WERI-Rb-1 (cell line): Measurements from ENCODE around the gene RPL19.

Experiments
- DNase-seq: peaks from one replicate; pipeline ENCODE4 v3.0.0-alpha.2; 2020
- H3K27ac ChIP-seq: fragments of 250-450 bp; sonication (Bioruptor Pico); 2 replicates; pipeline ENCODE4 v1.5.1; 2020; ENCODE audit warnings: mild to moderate bottlenecking, moderate library complexity
- H3K27me3 ChIP-seq: fragments of 250-450 bp; sonication (Bioruptor Pico); 2 replicates; pipeline ENCODE4 v1.5.1; 2021; ENCODE audit warnings: mild to moderate bottlenecking, low read depth, moderate library complexity; ENCODE audit not compliant: insufficient read depth, severe bottlenecking
- H3K36me3 ChIP-seq: fragments of 250-450 bp; sonication (Bioruptor Pico); 2 replicates; pipeline ENCODE4 v1.5.1; 2020; ENCODE audit warnings: mild to moderate bottlenecking, moderate library complexity
- H3K4me3 ChIP-seq: 2 replicates; pipeline ENCODE4 v1.5.1; 2011; ENCODE audit warnings: low read depth, mild to moderate bottlenecking, control low read depth, low read length
- H3K9me3 ChIP-seq: fragments of 250-450 bp; sonication (Bioruptor Pico); 2 replicates; pipeline ENCODE4 v1.5.1; 2021; ENCODE audit warnings: mild to moderate bottlenecking, moderate library complexity; ENCODE audit not compliant: severe bottlenecking
- CTCF ChIP-seq: IDR thresholded peaks from 2 replicates; pipeline ENCODE4 v1.5.1; 2011; ENCODE audit warnings: low read depth, mild to moderate bottlenecking, control low read depth, inconsistent platforms, low read length

The RPL19 gene

GRCh38 chr17:39204245-39204644 is 4.2 kb downstream of the RPL19 start:
- H3K4me3 ChIP-seq = no peak overlapping the region
- no peak overlapping the region for H3K27ac ChIP-seq
- H3K36me3 ChIP-seq = peaks cover 43% of the 10 kb centered on the region
- no peaks in the 10 kb centered on the region for H3K27me3 ChIP-seq
- no peak for DNase-seq
- TF ChIP-seq CTCF = no peak
- H3K9me3 ChIP-seq = no peaks in the 10 kb centered on the region

- Histone ChIP-seq H3K9me3 (no peaks in the 10 kb centered on the region), H3K27ac (no peak overlapping the region), H3K36me3 (peaks cover 43% of the 10 kb centered on the region), H3K27me3 (no peaks in the 10 kb centered on the region), H3K4me3 (no peak overlapping the region)
- no peak for DNase-seq
- TF ChIP-seq CTCF = no peak
Observed at GRCh38 chr17:39205112-39205526, 5.0 kb downstream of the RPL19 start.

- Histone ChIP-seq H3K27me3 (no peaks in the 10 kb centered on the region), H3K4me3 (no peak overlapping the region), H3K9me3 (no peaks in the 10 kb centered on the region), H3K36me3 (peaks cover 21% of the 10 kb centered on the region), H3K27ac (no peak overlapping the region)
- TF ChIP-seq CTCF = no peak
- no peak for DNase-seq
Observed at GRCh38 chr17:39208136-39208535, 8.1 kb downstream of the RPL19 start.

GRCh38 chr17:39208893-39209292 is 8.8 kb downstream of the RPL19 start:
- Histone ChIP-seq H3K36me3 (peaks cover 13% of the 10 kb centered on the region), H3K27me3 (no peaks in the 10 kb centered on the region), H3K9me3 (no peaks in the 10 kb centered on the region), H3K27ac (no peak overlapping the region), H3K4me3 (no peak overlapping the region)
- DNase-seq = peak; percentile 40
- TF ChIP-seq CTCF = no peak

GRCh38 chr17:39209317-39210092 is 9.4 kb downstream of the RPL19 start:
- no peak for DNase-seq
- no peak for TF ChIP-seq CTCF
- Histone ChIP-seq H3K9me3 (no peaks in the 10 kb centered on the region), H3K36me3 (peaks cover 7% of the 10 kb centered on the region), H3K27ac (no peak overlapping the region), H3K27me3 (no peaks in the 10 kb centered on the region), H3K4me3 (no peak overlapping the region)

- peaks cover 2% of the 10 kb centered on the region for H3K36me3 ChIP-seq
- no peak for TF ChIP-seq CTCF
- H3K9me3 ChIP-seq = no peaks in the 10 kb centered on the region
- no peak overlapping the region for H3K4me3 ChIP-seq
- no peak for DNase-seq
- H3K27me3 ChIP-seq = no peaks in the 10 kb centered on the region
- H3K27ac ChIP-seq = no peak overlapping the region
Observed at GRCh38 chr17:39210093-39210434, 10.0 kb downstream of the RPL19 start.
